ENCODE measurements around the gene FAR1. TPM values are rescaled to one million over a fixed set of nuclear protein-coding genes. Genes with fewer than 3 reads are reported as not detected.

The FAR1 gene
- total RNA-seq, 2 donors from 2014 or later = 16.7 to 22.7 TPM

DNA sequence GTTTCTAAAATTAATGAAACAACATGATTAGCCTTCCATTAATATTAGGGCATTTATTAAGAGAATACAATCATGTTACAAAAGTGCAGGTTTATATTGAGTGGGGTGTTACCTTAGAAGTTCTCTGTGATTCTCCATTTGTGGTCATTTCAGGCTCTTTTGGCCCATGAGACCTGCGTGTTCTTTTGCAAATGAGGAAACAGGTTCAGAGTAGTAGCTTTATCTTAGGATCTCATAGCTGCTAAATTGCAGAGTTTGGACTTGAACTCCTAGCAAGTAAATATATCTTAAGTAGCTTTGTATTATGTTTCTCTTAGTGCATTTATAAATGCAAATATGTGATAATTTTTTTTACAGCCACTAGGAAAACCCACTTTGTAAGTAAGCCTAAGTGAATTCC lies 18.3 kb downstream of the FAR1 start:
- peaks cover 0 to 30% of the 10 kb centered on the region in 2 donors for H3K4me1 ChIP-seq
- H3K4me3 ChIP-seq = no peak overlapping the region
- no peak overlapping the region for H3K27ac ChIP-seq
- no peaks in the 10 kb centered on the region for H3K27me3 ChIP-seq
- H3K9me3 ChIP-seq = no peaks in the 10 kb centered on the region
- TF ChIP-seq, protein P1, sequence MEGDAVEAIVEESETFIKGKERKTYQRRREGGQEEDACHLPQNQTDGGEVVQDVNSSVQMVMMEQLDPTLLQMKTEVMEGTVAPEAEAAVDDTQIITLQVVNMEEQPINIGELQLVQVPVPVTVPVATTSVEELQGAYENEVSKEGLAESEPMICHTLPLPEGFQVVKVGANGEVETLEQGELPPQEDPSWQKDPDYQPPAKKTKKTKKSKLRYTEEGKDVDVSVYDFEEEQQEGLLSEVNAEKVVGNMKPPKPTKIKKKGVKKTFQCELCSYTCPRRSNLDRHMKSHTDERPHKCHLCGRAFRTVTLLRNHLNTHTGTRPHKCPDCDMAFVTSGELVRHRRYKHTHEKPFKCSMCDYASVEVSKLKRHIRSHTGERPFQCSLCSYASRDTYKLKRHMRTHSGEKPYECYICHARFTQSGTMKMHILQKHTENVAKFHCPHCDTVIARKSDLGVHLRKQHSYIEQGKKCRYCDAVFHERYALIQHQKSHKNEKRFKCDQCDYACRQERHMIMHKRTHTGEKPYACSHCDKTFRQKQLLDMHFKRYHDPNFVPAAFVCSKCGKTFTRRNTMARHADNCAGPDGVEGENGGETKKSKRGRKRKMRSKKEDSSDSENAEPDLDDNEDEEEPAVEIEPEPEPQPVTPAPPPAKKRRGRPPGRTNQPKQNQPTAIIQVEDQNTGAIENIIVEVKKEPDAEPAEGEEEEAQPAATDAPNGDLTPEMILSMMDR (IDR thresholded peaks at IDR 0.05) = no peak
- H3K36me3 ChIP-seq = no peaks in the 10 kb centered on the region
- no peak for DNase-seq (ENCODE audit: low spot score)

- H3K4me1 ChIP-seq = peaks cover 0 to 25% of the 10 kb centered on the region in 2 donors
- no peak for DNase-seq (ENCODE audit: low spot score)
- H3K27ac ChIP-seq = no peak overlapping the region
- H3K27me3 ChIP-seq = no peaks in the 10 kb centered on the region
- H3K36me3 ChIP-seq = no peaks in the 10 kb centered on the region
- H3K9me3 ChIP-seq = no peaks in the 10 kb centered on the region
- TF ChIP-seq, protein P1 (IDR thresholded peaks at IDR 0.05) = no peak
- no peak overlapping the region for H3K4me3 ChIP-seq
Observed at GRCh38 chr11:13687271-13687670, 18.8 kb downstream of the FAR1 start.

- no peaks in the 10 kb centered on the region for H3K9me3 ChIP-seq
- TF ChIP-seq, protein P1 (IDR thresholded peaks at IDR 0.05) = no peak
Observed at GRCh38 chr11:13691286-13691899, 22.9 kb downstream of the FAR1 start.

GRCh38 chr11:13692172-13692571 lies 23.7 kb downstream of the FAR1 start:
- Histone ChIP-seq H3K27me3 (no peaks in the 10 kb centered on the region), H3K4me3 (no peak overlapping the region), H3K9me3 (no peaks in the 10 kb centered on the region), H3K36me3 (peaks cover 8% of the 10 kb centered on the region), H3K27ac (no peak overlapping the region), H3K4me1 (peaks cover 0 to 18% of the 10 kb centered on the region in 2 donors)
- no peak for DNase-seq (ENCODE audit: low spot score)
- TF ChIP-seq, protein P1 (IDR thresholded peaks at IDR 0.05) = no peak

More at GRCh38 chr11:13691286-13691899, 22.9 kb downstream of the FAR1 start:
- no peak for DNase-seq (ENCODE audit: low spot score)
- Histone ChIP-seq H3K4me1 (peaks cover 0 to 25% of the 10 kb centered on the region in 2 donors), H3K4me3 (no peak overlapping the region), H3K27me3 (no peaks in the 10 kb centered on the region), H3K27ac (no peak overlapping the region), H3K36me3 (peaks cover 3% of the 10 kb centered on the region)

DNA sequence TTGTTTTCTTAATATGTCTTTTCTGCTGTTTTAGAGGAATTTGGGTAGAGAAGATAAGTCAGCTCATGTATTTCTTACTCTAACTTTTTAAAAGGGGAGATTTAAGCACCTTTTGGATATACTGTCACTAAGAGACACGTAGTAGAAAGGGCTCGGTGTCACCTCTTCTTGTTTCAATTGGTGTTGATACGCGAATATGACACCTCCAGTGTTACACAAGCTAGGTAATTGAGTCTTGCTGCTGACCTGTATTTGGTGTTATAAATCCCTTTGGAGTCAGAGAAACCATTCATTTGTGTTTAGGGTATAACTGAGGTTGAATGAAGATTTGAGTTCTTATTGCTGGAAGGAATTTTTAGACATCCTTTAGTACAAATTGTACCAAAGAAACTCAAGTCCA lies 25.6 kb downstream of the FAR1 start:
- no peak overlapping the region for H3K27ac ChIP-seq
- TF ChIP-seq, protein P1 (IDR thresholded peaks at IDR 0.05) = no peak
- DNase-seq (ENCODE audit: low spot score) = no peak
- peaks cover 0 to 18% of the 10 kb centered on the region in 2 donors for H3K4me1 ChIP-seq
- no peaks in the 10 kb centered on the region for H3K9me3 ChIP-seq
- no peak overlapping the region for H3K4me3 ChIP-seq
- no peaks in the 10 kb centered on the region for H3K27me3 ChIP-seq
- peaks cover 8% of the 10 kb centered on the region for H3K36me3 ChIP-seq

GRCh38 chr11:13695886-13696285 lies 27.4 kb downstream of the FAR1 start:
- no peak for DNase-seq (ENCODE audit: low spot score)
- no peak overlapping the region for H3K27ac ChIP-seq
- no peak overlapping the region for H3K4me3 ChIP-seq
- no peaks in the 10 kb centered on the region for H3K27me3 ChIP-seq
- no peaks in the 10 kb centered on the region for H3K9me3 ChIP-seq
- TF ChIP-seq, protein P1 (IDR thresholded peaks at IDR 0.05) = no peak
- H3K4me1 ChIP-seq = peaks cover 0 to 18% of the 10 kb centered on the region in 2 donors
- peaks cover 8% of the 10 kb centered on the region for H3K36me3 ChIP-seq

Data from right atrium auricular region (tissue), 2 donors.